Measurements from ENCODE around the gene DCDC1. TPM values are rescaled to one million over a fixed set of nuclear protein-coding genes. Genes with fewer than 3 reads are reported as not detected.

The DCDC1 gene
- total RNA-seq, 1 donor from 2014 or later: under 0.01 TPM

GRCh38 chr11:30917859-30918478, 451.6 kb downstream of the DCDC1 start:
- peak; percentile 30 to 49 for DNase-seq (ENCODE audit: low read depth in 2 of 2)

GRCh38 chr11:30917266-30917665, 452.3 kb downstream of the DCDC1 start:
- no peak for DNase-seq (ENCODE audit: low read depth in 2 of 2)

- no peak for DNase-seq (ENCODE audit: low read depth in 2 of 2)
These were observed 452.8 kb downstream of the DCDC1 start for GRCh38 chr11:30916764-30917163.

- DNase-seq (ENCODE audit: low read depth in 2 of 2): peak; percentile 26 to 58
These were observed 455.3 kb downstream of the DCDC1 start for GRCh38 chr11:30914143-30914762.

DNA sequence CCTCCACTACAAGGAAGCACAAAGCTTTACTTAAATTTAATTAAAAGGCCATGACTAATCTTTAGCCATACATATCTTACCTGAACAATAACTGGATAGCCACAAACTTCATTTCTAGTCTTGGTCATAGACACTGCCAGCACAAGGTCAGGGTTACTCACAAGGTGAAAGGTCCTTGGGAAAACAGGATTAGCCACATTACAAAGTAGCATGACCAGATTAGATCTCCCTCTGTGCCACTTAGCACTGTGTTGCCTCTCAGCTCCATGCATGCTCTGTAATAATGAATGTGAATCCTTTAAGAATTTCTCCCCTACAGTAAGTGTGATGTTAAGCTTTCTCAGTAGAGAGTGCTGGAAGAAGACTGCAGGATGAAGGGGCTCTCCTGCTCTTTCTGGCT, 458.3 kb downstream of the DCDC1 start:
- DNase-seq (ENCODE audit: low read depth in 2 of 2): no peak

- DNase-seq (ENCODE audit: low read depth in 2 of 2): no peak
These were observed 460.7 kb downstream of the DCDC1 start for GRCh38 chr11:30908857-30909256.

- DNase-seq (ENCODE audit: low read depth in 2 of 2): no peak
These were observed 461.3 kb downstream of the DCDC1 start for GRCh38 chr11:30908272-30908671.

DNA sequence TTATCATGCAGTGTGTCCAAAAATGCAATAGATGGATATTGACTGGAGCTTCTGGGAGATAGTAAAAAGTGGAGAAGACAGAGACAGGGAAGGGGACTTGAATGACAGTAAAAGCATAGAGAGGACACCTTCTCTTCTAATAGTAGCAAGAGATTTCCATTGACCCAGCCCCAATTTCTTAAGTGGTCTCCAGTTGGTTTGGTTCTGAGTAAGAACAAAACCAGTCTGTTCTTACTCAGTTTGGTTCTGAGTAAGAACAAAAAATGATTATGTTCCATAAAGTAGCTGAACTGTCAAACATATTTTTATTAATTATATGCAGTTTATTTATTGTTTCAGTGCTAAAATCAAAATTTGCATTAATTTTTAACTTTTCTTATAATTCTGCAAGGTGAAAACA, 466.6 kb downstream of the DCDC1 start:
- DNase-seq (ENCODE audit: low read depth in 2 of 2): no peak

- no peak for DNase-seq (ENCODE audit: low read depth in 2 of 2)
These were observed 474.5 kb downstream of the DCDC1 start for GRCh38 chr11:30895046-30895445.

GRCh38 chr11:30893318-30893717, 476.2 kb downstream of the DCDC1 start:
- no peak for DNase-seq (ENCODE audit: low read depth in 2 of 2)

- no peak for DNase-seq (ENCODE audit: low read depth in 2 of 2)
These were observed 480.3 kb downstream of the DCDC1 start for GRCh38 chr11:30889143-30889794.

GRCh38 chr11:30879322-30880005, 490.1 kb downstream of the DCDC1 start:
- peak; percentile 86 for DNase-seq (ENCODE audit: low read depth in 2 of 2)

DNA sequence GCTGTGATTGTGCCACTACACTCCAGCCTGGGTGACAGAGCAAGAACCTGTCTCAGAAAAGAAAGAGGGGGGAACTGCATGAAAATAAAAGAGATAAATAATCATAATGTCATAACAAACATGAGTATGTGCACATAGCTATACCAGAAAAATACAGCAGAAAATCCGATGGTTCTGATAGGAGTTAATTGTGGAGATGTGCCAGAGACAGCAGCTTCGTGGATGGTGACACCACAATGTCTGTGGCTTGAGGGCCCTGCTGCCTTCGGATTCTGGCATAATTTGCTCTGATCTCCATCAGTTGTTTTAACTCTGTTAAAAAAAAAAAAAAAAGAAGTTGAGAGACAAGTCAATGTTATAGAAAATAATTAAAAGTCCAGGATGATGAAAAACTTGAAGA, 491.1 kb downstream of the DCDC1 start:
- no peak for DNase-seq (ENCODE audit: low read depth in 2 of 2)

DNA sequence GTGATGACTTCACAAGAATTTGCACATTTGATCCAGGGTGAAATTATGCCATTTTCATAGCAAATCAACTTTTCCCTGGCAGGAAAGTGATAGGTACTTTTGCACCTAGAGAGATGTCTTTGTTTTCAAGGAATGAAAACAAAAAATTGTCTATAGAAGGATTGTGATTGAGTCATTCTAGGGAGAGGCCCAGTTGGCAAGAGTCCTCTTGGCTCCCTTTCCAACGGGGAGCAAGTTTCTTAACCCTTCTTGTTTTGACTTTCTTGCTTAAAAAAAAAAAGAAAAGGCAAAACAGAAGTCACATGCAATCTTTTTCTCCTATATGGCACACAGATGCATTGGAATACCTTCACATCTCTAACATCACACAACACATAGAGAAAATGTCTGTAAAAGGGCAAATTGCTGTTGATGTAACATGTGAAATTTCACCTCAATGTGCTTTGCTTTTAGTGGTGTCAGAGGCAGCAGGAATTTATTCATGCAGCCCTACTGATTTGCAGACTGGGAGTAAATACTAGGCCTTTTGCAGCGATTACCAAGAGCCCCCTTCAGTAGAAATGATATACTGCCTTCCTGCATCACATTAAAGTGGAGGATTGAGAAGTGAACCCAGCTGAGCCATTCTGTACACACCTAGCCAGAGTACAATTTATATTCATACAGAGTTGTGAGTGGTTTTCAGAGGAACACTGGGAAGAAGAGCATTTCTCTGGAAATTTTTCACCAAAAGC, 492.7 kb downstream of the DCDC1 start:
- peak in 1 of 2 donors; percentile 41 for DNase-seq (ENCODE audit: low read depth in 2 of 2)

GRCh38 chr11:30876228-30876627, 493.3 kb downstream of the DCDC1 start:
- no peak for DNase-seq (ENCODE audit: low read depth in 2 of 2)

- DNase-seq (ENCODE audit: low read depth in 2 of 2): no peak
These were observed 493.7 kb downstream of the DCDC1 start for GRCh38 chr11:30875806-30876205.

GRCh38 chr11:30873924-30874610, 495.5 kb downstream of the DCDC1 start:
- no peak for DNase-seq (ENCODE audit: low read depth in 2 of 2)

GRCh38 chr11:30868626-30869081, 500.9 kb downstream of the DCDC1 start:
- DNase-seq (ENCODE audit: low read depth in 2 of 2): no peak

- no peak for DNase-seq (ENCODE audit: low read depth in 2 of 2)
These were observed 506.3 kb downstream of the DCDC1 start for GRCh38 chr11:30863209-30863608.

DNA sequence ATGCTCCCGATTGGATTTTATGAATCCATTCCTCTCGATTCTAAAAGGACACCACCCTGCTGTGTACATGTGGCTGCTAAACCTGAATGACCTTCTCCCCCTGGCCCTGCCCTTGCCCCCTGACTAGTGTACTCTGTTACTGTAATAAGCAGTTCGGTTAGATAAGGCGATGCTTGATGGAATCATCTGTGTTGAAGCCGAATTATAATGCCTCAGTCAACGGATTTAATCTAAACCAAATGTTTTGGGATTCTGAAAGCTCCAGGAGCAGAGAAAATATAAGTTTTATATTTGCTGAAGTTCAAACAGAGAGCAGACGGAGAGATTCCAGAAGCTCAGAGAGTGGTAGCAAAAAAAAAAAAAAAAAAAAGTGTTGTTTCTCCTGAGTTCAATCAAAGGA, 508.0 kb downstream of the DCDC1 start:
- no peak for DNase-seq (ENCODE audit: low read depth in 2 of 2)

GRCh38 chr11:30861064-30861463, 508.5 kb downstream of the DCDC1 start:
- DNase-seq (ENCODE audit: low read depth in 2 of 2): no peak
